Measurements from ENCODE around the gene FBXL13. TPM values are rescaled to one million over a fixed set of nuclear protein-coding genes. Genes with fewer than 3 reads are reported as not detected.
"Not testable (repeated sequence)": the region's sequence is repeated elsewhere in the genome, so short reads cannot be mapped to it uniquely, and the experiment has no call there.

The FBXL13 gene
- total RNA-seq, 1 experiment from 2014 or later = 1.3 TPM

- CTCF ChIA-PET; DNase-seq; H3K4me1 Mint-ChIP-seq (ENCODE audit: low read depth, unreplicated experiment); H3K36me3 Mint-ChIP-seq (ENCODE audit: insufficient read depth, unreplicated experiment); intact Hi-C loops (cut with micrococcal nuclease; ENCODE audit: unreplicated experiment); BruUV-seq (replicated peaks); H3K27ac Mint-ChIP-seq (ENCODE audit: unreplicated experiment); H3K4me3 Mint-ChIP-seq (ENCODE audit: low read depth, unreplicated experiment); H3K27me3 Mint-ChIP-seq (ENCODE audit: unreplicated experiment); H3K9me3 Mint-ChIP-seq (ENCODE audit: low read depth, unreplicated experiment): not testable (repeated sequence)
Measured at GRCh38 chr7:102776217-102776616, 298.4 kb downstream of the FBXL13 start.

GRCh38 chr7:102770467-102770866, 304.1 kb downstream of the FBXL13 start:
- H3K27ac Mint-ChIP-seq (ENCODE audit: unreplicated experiment); CTCF ChIA-PET; H3K36me3 Mint-ChIP-seq (ENCODE audit: insufficient read depth, unreplicated experiment); H3K27me3 Mint-ChIP-seq (ENCODE audit: unreplicated experiment); H3K4me3 Mint-ChIP-seq (ENCODE audit: low read depth, unreplicated experiment); intact Hi-C loops (cut with micrococcal nuclease; ENCODE audit: unreplicated experiment); BruUV-seq (replicated peaks); H3K9me3 Mint-ChIP-seq (ENCODE audit: low read depth, unreplicated experiment); H3K4me1 Mint-ChIP-seq (ENCODE audit: low read depth, unreplicated experiment); DNase-seq: not testable (repeated sequence)

GRCh38 chr7:102769657-102770192, 304.9 kb downstream of the FBXL13 start:
- H3K27me3 Mint-ChIP-seq (ENCODE audit: unreplicated experiment); H3K36me3 Mint-ChIP-seq (ENCODE audit: insufficient read depth, unreplicated experiment); H3K4me3 Mint-ChIP-seq (ENCODE audit: low read depth, unreplicated experiment); CTCF ChIA-PET; H3K4me1 Mint-ChIP-seq (ENCODE audit: low read depth, unreplicated experiment); DNase-seq; H3K9me3 Mint-ChIP-seq (ENCODE audit: low read depth, unreplicated experiment); BruUV-seq (replicated peaks); H3K27ac Mint-ChIP-seq (ENCODE audit: unreplicated experiment): not testable (repeated sequence)
- intact Hi-C loops (cut with micrococcal nuclease; ENCODE audit: unreplicated experiment) = loop anchor here (10.0 kb wide), 1 partner anchor 145 kb away; the partner anchor contains the start of gene LRRC17

GRCh38 chr7:102763295-102763905, 311.2 kb downstream of the FBXL13 start:
- H3K4me1 Mint-ChIP-seq (ENCODE audit: low read depth, unreplicated experiment); CTCF ChIA-PET; H3K4me3 Mint-ChIP-seq (ENCODE audit: low read depth, unreplicated experiment); H3K27me3 Mint-ChIP-seq (ENCODE audit: unreplicated experiment); DNase-seq; H3K36me3 Mint-ChIP-seq (ENCODE audit: insufficient read depth, unreplicated experiment); H3K27ac Mint-ChIP-seq (ENCODE audit: unreplicated experiment); BruUV-seq (replicated peaks); H3K9me3 Mint-ChIP-seq (ENCODE audit: low read depth, unreplicated experiment): not testable (repeated sequence)
- intact Hi-C loops (cut with micrococcal nuclease; ENCODE audit: unreplicated experiment) = loop anchor here (10.0 kb wide), 1 partner anchor 151 kb away; the partner anchor contains the start of gene LRRC17

Other genes starting within 250 kb of the FBXL13 start
- gene LRRC17, start 161.8 kb downstream of the FBXL13 start, total RNA-seq (2022) = 0.32 and 0.42 TPM in 2 replicates
- 34.5 and 41.0 TPM in 2 replicates for gene ARMC10, start 344 bp upstream of the FBXL13 start, total RNA-seq (2022)
- 25.9 and 28.6 TPM in 2 replicates for gene NAPEPLD, start 74.3 kb upstream of the FBXL13 start, total RNA-seq (2022)
- 34.2 and 34.4 TPM in 2 replicates for gene PMPCB, start 222.6 kb upstream of the FBXL13 start, total RNA-seq (2022)